Keratinocyte (primary cell): ENCODE data around the gene SNX3. TPM values are rescaled to one million over a fixed set of nuclear protein-coding genes. Genes with fewer than 3 reads are reported as not detected.
A peak's percentile ranks its signal among the peaks of the same experiment; 100 is the strongest.

Experiments used
- DNase-seq: peaks from one replicate; pipeline ENCODE4 v3.0.0-alpha.2; 2011; ENCODE audit warnings: low read depth, missing footprints, low spot score
- FAIRE-seq: peaks from 2 replicates; lab custom pipeline; 2011; peaks lifted over from hg19 to GRCh38; lab: Jason Lieb, UNC
- H2AFZ ChIP-seq: 2 replicates; pipeline ENCODE4 v1.6.0; 2012; ENCODE audit warnings: low read length, control low read depth, inconsistent platforms; ENCODE audit not compliant: control insufficient read depth
- H3K27ac ChIP-seq: 2 replicates; pipeline ENCODE4 v1.5.1; 2011; ENCODE audit warnings: low read length; ENCODE audit not compliant: control insufficient read depth, insufficient read depth
- H3K27me3 ChIP-seq: 3 replicates; pipeline ENCODE4 v1.6.0; 2011; ENCODE audit warnings: low read length; ENCODE audit not compliant: control insufficient read depth, insufficient read depth; ENCODE audit errors: extremely low read depth
- H3K36me3 ChIP-seq, 2 experiments: 2 replicates in 1 of 2; 3 replicates in 1 of 2; pipeline ENCODE4 v1.5.1; 2011; ENCODE audit warnings: low read length in 2 of 2, mild to moderate bottlenecking in 1 of 2; ENCODE audit not compliant: control insufficient read depth in 2 of 2, insufficient read depth in 2 of 2; ENCODE audit errors: extremely low read depth in 1 of 2
- H3K4me1 ChIP-seq: 3 replicates; pipeline ENCODE4 v1.5.1; 2011; ENCODE audit warnings: low read length; ENCODE audit not compliant: control insufficient read depth, insufficient read depth; ENCODE audit errors: extremely low read depth
- H3K4me2 ChIP-seq: 3 replicates; pipeline ENCODE4 v1.6.0; 2011; ENCODE audit warnings: low read depth, low read length; ENCODE audit not compliant: control insufficient read depth, insufficient read depth; ENCODE audit errors: extremely low read depth
- H3K4me3 ChIP-seq, 3 experiments: fragments of 200-600 bp in 1 of 3; sonication (generic) in 1 of 3; 2 replicates in 2 of 3; 3 replicates in 1 of 3; pipeline ENCODE4 v1.5.1; 2011 to 2016; ENCODE audit warnings: low read length in 3 of 3, mild to moderate bottlenecking in 3 of 3, control low read depth in 2 of 3, inconsistent platforms in 1 of 3, low read depth in 1 of 3, mixed read lengths in 1 of 3, mixed run types in 1 of 3, moderate library complexity in 1 of 3; ENCODE audit not compliant: control insufficient read depth in 2 of 3, insufficient read depth in 2 of 3; ENCODE audit errors: extremely low read depth in 1 of 3
- H3K79me2 ChIP-seq: 2 replicates; pipeline ENCODE4 v1.6.0; 2012; ENCODE audit warnings: low read length; ENCODE audit not compliant: control insufficient read depth, insufficient read depth
- H3K9ac ChIP-seq: 3 replicates; pipeline ENCODE4 v1.6.0; 2011; ENCODE audit warnings: low read length; ENCODE audit not compliant: control insufficient read depth, insufficient read depth; ENCODE audit errors: extremely low read depth
- H3K9me1 ChIP-seq: 3 replicates; pipeline ENCODE4 v1.6.0; 2011; ENCODE audit warnings: low read length; ENCODE audit not compliant: control insufficient read depth, insufficient read depth; ENCODE audit errors: extremely low read depth
- H3K9me3 ChIP-seq: 2 replicates; pipeline ENCODE4 v1.5.1; 2012; ENCODE audit warnings: low read depth, low read length; ENCODE audit not compliant: control insufficient read depth
- H4K20me1 ChIP-seq: 3 replicates; pipeline ENCODE4 v1.6.0; 2011; ENCODE audit warnings: low read length; ENCODE audit not compliant: control insufficient read depth, insufficient read depth; ENCODE audit errors: extremely low read depth
- CTCF ChIP-seq, 3 experiments: IDR thresholded peaks in 1 of 3; conservative IDR thresholded peaks in 1 of 3; optimal IDR thresholded peaks in 1 of 3; 2 replicates in 2 of 3; 3 replicates in 1 of 3; pipeline versions ENCODE3 to v1.5.1; 2011; ENCODE audit warnings: low read length in 3 of 3, mild to moderate bottlenecking in 3 of 3, moderate library complexity in 2 of 3, control low read depth in 1 of 3, inconsistent platforms in 1 of 3; ENCODE audit not compliant: insufficient read depth in 2 of 3; ENCODE audit errors: extremely low read depth in 1 of 3
- EZH2 ChIP-seq: IDR thresholded peaks from one replicate; pipeline ENCODE4 v1.6.1; 2012; ENCODE audit warnings: inconsistent platforms, mild to moderate bottlenecking, low read length, moderate library complexity
- dilution Hi-C: fragments of 300-500 bp; cut with MboI; formaldehyde crosslinking; loops from one replicate; pipeline ENCODE4 v1.7.0; 2020; ENCODE audit warnings: low sequenced_read_pairs; ENCODE audit not compliant: extremely low pct_ligation_motif_present
- polyA plus RNA-seq, 5 experiments: library from polyadenylated mRNA; depleted of rRNA in 3 of 5; stranded (reverse) in 3 of 5; stranded (forward) in 1 of 5; unstranded in 1 of 5; fragments of >200 nt; gene quantifications; 1 replicate in 1 of 5; 2 replicates in 3 of 5; 3 replicates in 1 of 5; pipeline versions ENCODE4 v1.2.1 to v1.2.3, GENCODE V29; 2011 to 2012; ENCODE audit warnings: missing spikeins in 2 of 5, low read depth in 1 of 5, low replicate concordance in 1 of 5

SNX3 gene
- polyA plus RNA-seq, 1 donor (not counting 4 experiments of a cell fraction or from before 2014, with no cell fraction given) = 460 TPM

GRCh38 chr6:108167449-108168089 is 93.3 kb downstream of the SNX3 start:
- TF ChIP-seq CTCF (optimal IDR thresholded peaks at IDR 0.05 in 1 of 3, IDR thresholded peaks at IDR 0.05 in 1 of 3, conservative IDR thresholded peaks at IDR 0.05 in 1 of 3; ENCODE audit: extremely low read depth in 1 of 3, insufficient read depth in 2 of 3, low read length in 3 of 3) (no peak), EZH2 (no peak)
- DNase-seq (no peak), FAIRE-seq (no peak)
- peaks cover 33% of the 10 kb centered on the region for H3K4me1 ChIP-seq
- H4K20me1 ChIP-seq = no peaks in the 10 kb centered on the region
- no peak overlapping the region for H2AFZ ChIP-seq
- H3K27ac ChIP-seq = no peak overlapping the region
- H3K4me3 ChIP-seq = no peak overlapping the region
- H3K4me2 ChIP-seq = peak overlapping the region; percentile 51
- dilution Hi-C loops = no loop called here
- peaks cover 97% of the 10 kb centered on the region for H3K27me3 ChIP-seq
- H3K9ac ChIP-seq = no peak overlapping the region
- H3K36me3 ChIP-seq = no peaks in the 10 kb centered on the region
- H3K79me2 ChIP-seq = no peaks in the 10 kb centered on the region
- no peaks in the 10 kb centered on the region for H3K9me1 ChIP-seq
- no peaks in the 10 kb centered on the region for H3K9me3 ChIP-seq

- Histone ChIP-seq H3K4me3 (no peak overlapping the region), H3K4me2 (no peak overlapping the region), H3K9me3 (no peaks in the 10 kb centered on the region), H3K9me1 (no peaks in the 10 kb centered on the region), H3K4me1 (peaks cover 33% of the 10 kb centered on the region), H3K79me2 (no peaks in the 10 kb centered on the region), H3K36me3 (no peaks in the 10 kb centered on the region), H3K9ac (no peak overlapping the region), H3K27ac (no peak overlapping the region), H4K20me1 (no peaks in the 10 kb centered on the region), H3K27me3 (peaks cover 100% of the 10 kb centered on the region), H2AFZ (no peak overlapping the region)
- DNase-seq = no peak
- FAIRE-seq = no peak
- TF ChIP-seq CTCF (optimal IDR thresholded peaks at IDR 0.05 in 1 of 3, IDR thresholded peaks at IDR 0.05 in 1 of 3, conservative IDR thresholded peaks at IDR 0.05 in 1 of 3; ENCODE audit: extremely low read depth in 1 of 3, insufficient read depth in 2 of 3, low read length in 3 of 3) = no peak
- no peak for TF ChIP-seq EZH2
- dilution Hi-C loops = no loop called here
These were observed 94.0 kb downstream of the SNX3 start for GRCh38 chr6:108166664-108167448.
